Kidney epithelial cell (primary cell): ENCODE data around the gene RIN3. TPM values are rescaled to one million over a fixed set of nuclear protein-coding genes. Genes with fewer than 3 reads are reported as not detected.

Experiments
- DNase-seq: peaks from one replicate; pipeline ENCODE4 v3.0.0-alpha.2; 2010; ENCODE audit warnings: low read depth
- H3K27me3 ChIP-seq: 2 replicates; pipeline ENCODE4 v1.6.0; 2011; ENCODE audit warnings: low read length; ENCODE audit not compliant: control insufficient read depth, insufficient read depth
- H3K36me3 ChIP-seq: 2 replicates; pipeline ENCODE4 v1.5.1; 2011; ENCODE audit warnings: low read length; ENCODE audit not compliant: control insufficient read depth, insufficient read depth
- H3K4me3 ChIP-seq: 2 replicates; pipeline ENCODE4 v1.5.1; 2011; ENCODE audit warnings: low read depth, mild to moderate bottlenecking, control low read depth, low read length
- CTCF ChIP-seq: IDR thresholded peaks from 2 replicates; pipeline ENCODE4 v1.5.1; 2011; ENCODE audit warnings: mild to moderate bottlenecking, moderate library complexity, low read length, control low read depth, inconsistent platforms; ENCODE audit not compliant: insufficient read depth, poor library complexity, severe bottlenecking
- total RNA-seq: library from RNA; depleted of rRNA; stranded (reverse); fragments of >200 nt; gene quantifications from 2 replicates; pipeline ENCODE4 v1.2.3, GENCODE V29; 2015

Gene RIN3
- total RNA-seq, 1 donor from 2014 or later: 6.0 TPM

- DNase-seq: no peak
- no peak for TF ChIP-seq CTCF
These were observed 13.1 kb upstream of the RIN3 start for GRCh38 chr14:92500491-92500941.

GRCh38 chr14:92501891-92502351 lies 11.7 kb upstream of the RIN3 start:
- no peak for TF ChIP-seq CTCF
- Histone ChIP-seq H3K27me3 (no peaks in the 10 kb centered on the region), H3K36me3 (no peaks in the 10 kb centered on the region), H3K4me3 (no peak overlapping the region)
- no peak for DNase-seq

More at GRCh38 chr14:92500491-92500941, 13.1 kb upstream of the RIN3 start:
- Histone ChIP-seq H3K4me3 (no peak overlapping the region), H3K36me3 (no peaks in the 10 kb centered on the region), H3K27me3 (no peaks in the 10 kb centered on the region)

DNA sequence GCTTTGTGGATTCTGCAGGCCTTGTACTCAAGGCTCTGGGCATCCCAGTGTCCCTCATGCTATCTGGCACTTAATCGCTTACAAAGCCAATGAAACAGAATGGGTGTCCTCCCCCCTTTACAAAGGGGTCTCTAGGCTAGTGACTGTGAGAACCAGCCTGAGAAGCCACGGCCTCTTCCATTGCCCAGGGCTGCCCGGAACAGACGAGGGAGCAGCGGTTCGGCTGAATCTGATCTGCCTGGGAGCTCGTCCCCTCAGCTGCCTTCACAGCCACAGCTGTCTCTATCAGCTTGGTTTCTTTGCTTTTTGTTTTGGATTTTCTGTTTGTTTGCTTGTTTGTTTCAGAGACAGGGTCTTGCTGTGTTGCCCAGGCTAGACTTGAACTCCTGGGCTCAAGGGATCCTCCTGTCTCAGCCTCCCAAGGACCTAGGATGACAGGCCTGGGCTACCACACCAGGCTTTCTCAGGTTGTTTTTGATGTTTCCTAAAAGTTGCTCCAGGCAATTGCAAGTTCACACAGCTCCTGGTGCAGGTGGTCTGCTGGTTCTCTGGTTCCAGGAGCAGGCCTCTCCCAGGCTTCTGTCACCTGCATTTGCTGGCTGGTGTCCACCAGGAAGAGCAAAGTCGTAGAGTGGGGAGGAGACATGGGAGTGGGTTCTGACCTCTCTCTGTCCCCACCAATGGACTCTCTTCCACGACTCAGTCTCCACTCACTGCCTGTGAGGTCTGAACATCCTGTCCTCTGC lies 10.9 kb upstream of the RIN3 start:
- Histone ChIP-seq H3K36me3 (no peaks in the 10 kb centered on the region), H3K27me3 (no peaks in the 10 kb centered on the region), H3K4me3 (no peak overlapping the region)
- DNase-seq: no peak
- no peak for TF ChIP-seq CTCF

- Histone ChIP-seq H3K27me3 (no peaks in the 10 kb centered on the region), H3K4me3 (no peak overlapping the region), H3K36me3 (no peaks in the 10 kb centered on the region)
- DNase-seq: peak; percentile 48
- no peak for TF ChIP-seq CTCF
These were observed 9.7 kb upstream of the RIN3 start for GRCh38 chr14:92503756-92504491.

GRCh38 chr14:92505826-92506225 lies 7.8 kb upstream of the RIN3 start:
- no peak for DNase-seq
- TF ChIP-seq CTCF: no peak
- Histone ChIP-seq H3K36me3 (no peaks in the 10 kb centered on the region), H3K4me3 (no peak overlapping the region), H3K27me3 (no peaks in the 10 kb centered on the region)
